ENCODE data around the gene FMOD. TPM values are rescaled to one million over a fixed set of nuclear protein-coding genes. Genes with fewer than 3 reads are reported as not detected.

Gene FMOD
- total and polyA plus RNA-seq, 9 donors, result 110 to 175 (median 137) TPM

GRCh38 chr1:203353486-203353885, 2.6 kb upstream of the FMOD start:
- intact Hi-C loops (cut with DNase I), result no loop called here
- Histone ChIP-seq H3K27me3 (no peaks in the 10 kb centered on the region), H3K4me1 (ENCODE audit: insufficient read depth) (peaks cover 6% of the 10 kb centered on the region), H3K27ac (no peak overlapping the region), H3K36me3 (no peaks in the 10 kb centered on the region), H3K9me3 (no peaks in the 10 kb centered on the region), H3K4me3 (no peak overlapping the region)
- DNase-seq, result peak in 1 of 5 donors; percentile 24
- 85 to 87% (median 86%) methylated on average over 8 of the region's 8 CpGs for WGBS, 3 donors
- TF ChIP-seq POLR2A (IDR thresholded peaks at IDR 0.05) (no peak), CTCF (IDR thresholded peaks at IDR 0.05) (no peak), EP300 (IDR thresholded peaks at IDR 0.05) (no peak)

- H3K9me3 ChIP-seq, result no peaks in the 10 kb centered on the region
- H3K36me3 ChIP-seq, result no peaks in the 10 kb centered on the region
- peak overlapping the region; percentile 46 for H3K4me3 ChIP-seq
- no peaks in the 10 kb centered on the region for H3K27me3 ChIP-seq
- TF ChIP-seq EP300 (IDR thresholded peaks at IDR 0.05) (no peak), POLR2A (IDR thresholded peaks at IDR 0.05) (no peak), CTCF (IDR thresholded peaks at IDR 0.05) (no peak)
- WGBS, 3 donors, result 59 to 68% (median 60%) methylated on average over 4 of the region's 4 CpGs
- peaks cover 6% of the 10 kb centered on the region for H3K4me1 ChIP-seq (ENCODE audit: insufficient read depth)
- DNase-seq, result peak in 1 of 5 donors; percentile 41
- intact Hi-C loops (cut with DNase I), result loop anchor here in 2 of 4 donors (5.0 to 10.0 kb wide), 2 partner anchors 337 to 345 kb away; no protein-coding TSS in a partner anchor
- H3K27ac ChIP-seq, result peak overlapping the region; percentile 58 to 72
These were observed 973 bp downstream of the FMOD start for GRCh38 chr1:203349773-203350524.

GRCh38 chr1:203349166-203349565, 1.8 kb downstream of the FMOD start:
- TF ChIP-seq EP300 (IDR thresholded peaks at IDR 0.05) (no peak), POLR2A (IDR thresholded peaks at IDR 0.05) (no peak), CTCF (IDR thresholded peaks at IDR 0.05) (no peak)
- no peaks in the 10 kb centered on the region for H3K9me3 ChIP-seq
- no peak overlapping the region for H3K27ac ChIP-seq
- H3K4me1 ChIP-seq (ENCODE audit: insufficient read depth), result peaks cover 6% of the 10 kb centered on the region
- WGBS, 3 donors, result 89 to 100% (median 93%) methylated on average over 1 of the region's 1 CpG
- DNase-seq, result no peak
- no peaks in the 10 kb centered on the region for H3K36me3 ChIP-seq
- H3K27me3 ChIP-seq, result no peaks in the 10 kb centered on the region
- intact Hi-C loops (cut with DNase I), result loop anchor here in 2 of 4 donors (5.0 to 10.0 kb wide), 2 partner anchors 338 to 346 kb away; no protein-coding TSS in a partner anchor
- peak overlapping the region; percentile 46 for H3K4me3 ChIP-seq

GRCh38 chr1:203346769-203347102, 4.2 kb downstream of the FMOD start:
- Histone ChIP-seq H3K9me3 (no peaks in the 10 kb centered on the region), H3K4me3 (no peak overlapping the region), H3K36me3 (no peaks in the 10 kb centered on the region), H3K27ac (no peak overlapping the region), H3K4me1 (ENCODE audit: insufficient read depth) (peaks cover 6% of the 10 kb centered on the region), H3K27me3 (no peaks in the 10 kb centered on the region)
- WGBS, 3 donors, result 87 to 91% (median 91%) methylated on average over 3 of the region's 3 CpGs
- no peak for TF ChIP-seq CTCF (IDR thresholded peaks at IDR 0.05)
- no peak for TF ChIP-seq EP300 (IDR thresholded peaks at IDR 0.05)
- TF ChIP-seq POLR2A (IDR thresholded peaks at IDR 0.05), result no peak
- intact Hi-C loops (cut with DNase I), result loop anchor here in 2 of 4 donors (5.0 to 10.0 kb wide), 2 partner anchors 341 to 348 kb away; no protein-coding TSS in a partner anchor
- no peak for DNase-seq
